ENCODE measurements around the gene SLC38A3.
"Not testable (repeated sequence)": the region's sequence is repeated elsewhere in the genome, so short reads cannot be mapped to it uniquely, and the experiment has no call there.

The SLC38A3 gene

DNA sequence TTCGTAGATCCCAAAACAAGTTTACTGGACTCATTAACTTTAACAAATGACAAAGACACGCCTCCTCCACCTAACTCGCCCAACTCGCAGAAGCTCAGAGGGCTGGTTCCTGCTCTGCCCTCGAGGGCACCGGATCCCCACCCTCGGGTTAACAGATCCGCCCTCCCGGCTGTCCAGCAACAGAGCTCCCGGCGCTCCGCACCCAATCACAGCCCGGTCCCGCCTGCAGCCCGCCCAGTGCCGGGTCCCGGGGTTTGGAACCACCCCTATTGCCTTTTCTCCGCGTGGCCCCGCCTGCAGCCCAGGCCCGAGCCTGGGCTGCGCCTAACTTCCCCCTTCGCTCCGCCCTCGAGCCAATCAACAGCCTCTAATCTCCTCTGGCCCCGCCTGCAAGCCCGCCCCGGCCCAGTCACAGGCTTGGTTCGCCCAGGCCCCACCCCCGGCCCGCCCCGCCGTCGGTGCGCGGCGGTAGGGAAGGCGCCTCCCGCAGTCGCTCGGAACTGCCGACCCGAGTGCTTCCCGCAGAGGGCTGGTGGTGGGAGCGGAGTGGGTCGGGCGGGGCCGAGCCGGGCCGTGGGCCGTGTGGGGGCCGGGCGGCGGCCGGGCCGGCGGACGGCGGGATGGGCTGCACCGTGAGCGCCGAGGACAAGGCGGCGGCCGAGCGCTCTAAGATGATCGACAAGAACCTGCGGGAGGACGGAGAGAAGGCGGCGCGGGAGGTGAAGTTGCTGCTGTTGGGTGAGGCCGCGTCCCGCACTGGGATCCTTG is 30.8 kb downstream of the SLC38A3 start, which contains the start of gene GNAI2:
GNAI2 (plus strand) TSS at position 489 of the 768 bp plus-strand sequence; CDS start at position 621, 132 bp downstream.
- DNase-seq: peak; percentile 92 to 99

DNA sequence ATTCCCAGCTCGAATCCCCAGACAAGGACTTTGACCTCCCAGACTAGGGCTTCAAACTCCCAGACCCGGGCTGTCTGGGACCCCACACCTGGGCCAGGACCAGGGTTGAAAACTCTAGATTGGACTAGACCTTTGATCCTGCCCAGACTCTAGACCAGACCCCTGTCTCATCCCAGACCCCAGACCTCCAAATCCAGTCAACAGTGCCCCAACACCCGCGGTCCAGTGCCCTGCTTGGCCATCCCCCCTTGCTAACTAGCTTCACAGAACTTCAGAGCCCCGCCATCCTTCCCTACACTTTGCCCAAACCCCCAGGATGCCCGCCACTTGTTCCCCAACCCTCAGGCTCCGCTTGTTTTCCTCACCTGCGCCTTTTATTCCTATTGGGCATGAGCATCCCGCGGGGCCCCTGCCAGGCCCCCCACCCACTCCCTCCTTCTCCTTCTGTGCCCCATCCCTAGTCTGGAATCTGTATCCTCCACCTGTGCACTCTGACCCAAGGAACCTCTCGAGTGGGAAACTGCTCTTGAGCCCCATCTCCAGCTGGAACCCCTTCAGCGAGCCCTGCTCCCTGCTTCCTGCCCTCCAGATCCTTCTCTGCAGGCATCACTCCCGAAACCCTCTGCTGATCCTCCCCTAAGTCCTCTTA is 31.5 kb downstream of the SLC38A3 start:
- no peak for DNase-seq

DNA sequence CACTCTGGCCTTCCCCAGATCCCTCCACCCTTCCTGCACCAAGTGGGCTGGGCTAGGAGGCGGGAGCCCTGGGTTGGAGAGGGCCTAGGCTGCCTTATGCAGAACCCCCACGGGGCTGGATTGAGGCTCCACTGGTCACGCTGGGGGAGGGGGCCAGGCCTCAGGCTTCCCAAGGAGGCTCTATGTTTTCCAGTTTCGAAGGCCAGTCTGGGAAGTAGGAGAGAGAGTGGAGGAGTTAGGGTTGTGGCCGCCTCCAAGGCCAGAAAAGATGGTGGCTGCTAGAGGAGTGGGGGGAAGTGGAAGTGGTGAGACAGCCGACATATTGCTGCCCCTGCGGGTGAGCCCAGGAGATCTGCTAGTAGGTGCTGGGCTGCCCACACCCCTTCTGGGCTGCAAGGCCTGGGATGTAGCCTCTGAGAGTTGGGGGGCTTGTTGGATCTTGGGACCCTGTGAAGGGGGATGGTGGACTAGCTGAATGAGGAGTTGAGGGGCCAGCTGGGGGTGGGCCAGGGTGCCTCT is 32.1 kb downstream of the SLC38A3 start:
- DNase-seq: peak in 1 of 2 experiments; percentile 44

DNA sequence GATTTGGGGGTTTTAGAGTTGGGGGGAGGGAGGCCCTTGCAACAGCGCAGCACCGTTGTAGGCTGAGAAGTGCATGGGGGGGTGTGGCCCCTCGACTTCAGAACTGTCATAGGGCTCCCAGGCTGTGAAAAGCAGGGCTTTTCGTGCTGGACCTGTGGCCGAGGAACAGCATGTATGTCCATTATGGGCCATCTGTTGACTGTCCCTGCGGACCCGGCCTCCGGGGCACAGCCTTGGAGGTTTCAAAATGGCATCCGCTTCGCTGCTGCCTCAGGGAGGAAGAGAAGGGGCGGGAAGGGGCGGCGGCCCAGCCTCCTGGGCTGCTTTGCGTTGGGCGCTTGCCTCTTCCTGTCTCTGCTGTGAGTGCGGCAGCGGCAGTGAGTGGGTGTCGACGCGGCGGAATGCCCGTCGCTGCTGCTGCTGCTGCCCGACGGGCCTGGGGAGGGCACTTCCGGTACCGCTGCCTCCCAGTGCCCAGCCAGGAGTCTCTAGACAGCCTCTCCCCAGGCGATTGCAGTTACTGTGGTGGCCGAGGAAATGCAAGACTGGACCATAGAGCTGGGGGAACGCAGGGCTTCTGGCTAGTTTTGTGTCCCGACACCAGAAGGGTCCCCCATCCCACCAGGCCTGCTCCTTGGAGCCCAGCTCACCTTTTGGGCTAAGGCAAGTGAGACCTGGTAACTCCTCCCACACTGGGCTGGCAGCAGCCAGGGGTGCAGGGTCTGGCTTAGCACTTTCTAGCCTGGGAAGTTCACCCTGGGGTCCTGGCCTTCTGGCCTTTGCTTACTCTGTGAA is 32.9 kb downstream of the SLC38A3 start:
- DNase-seq: peak; percentile 44 to 87

DNA sequence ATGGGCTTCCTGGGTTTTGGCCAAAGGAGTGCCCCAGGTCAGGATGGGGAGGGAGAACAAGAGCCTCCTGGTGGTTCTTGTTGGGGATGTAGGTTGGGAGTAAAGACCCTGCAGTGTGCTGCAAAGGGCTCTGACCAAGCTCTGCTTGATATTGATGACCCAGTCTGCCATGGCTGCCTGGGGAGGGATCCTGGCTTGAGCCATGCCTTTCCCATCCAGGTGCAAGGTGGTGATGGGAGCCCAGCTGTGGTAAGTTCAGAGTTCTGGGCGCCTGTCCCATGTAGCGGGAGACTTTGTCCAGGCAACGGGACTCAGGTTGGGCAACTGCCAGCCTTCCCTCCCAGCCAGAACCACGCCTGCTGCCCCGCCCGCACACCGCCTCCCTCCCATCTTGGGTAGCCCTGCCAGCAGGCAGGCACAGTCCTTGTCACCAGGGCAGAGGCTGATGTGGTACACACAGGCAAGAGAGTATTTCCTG is 33.5 kb downstream of the SLC38A3 start:
- DNase-seq: no peak

DNA sequence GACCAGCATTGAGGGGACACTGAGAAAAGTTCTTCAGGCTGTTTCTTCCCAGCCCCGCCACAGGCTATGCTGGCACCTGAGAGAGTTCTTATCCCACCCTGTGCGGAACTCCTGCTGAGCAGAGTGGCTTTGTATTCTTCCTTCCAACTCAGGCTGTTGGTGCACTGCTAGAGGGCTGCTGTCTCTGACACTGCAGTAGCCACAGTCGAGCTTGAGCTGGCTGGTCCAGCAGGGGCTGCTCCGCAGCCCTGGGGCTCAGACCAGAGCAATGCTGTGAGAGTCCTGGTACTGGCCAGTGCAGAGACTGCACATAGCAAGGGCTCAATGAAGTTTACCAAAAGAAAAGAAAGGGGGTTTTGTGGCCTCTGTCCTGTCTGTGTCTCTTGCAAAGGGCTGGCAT is 34.6 kb downstream of the SLC38A3 start:
- DNase-seq: no peak

DNA sequence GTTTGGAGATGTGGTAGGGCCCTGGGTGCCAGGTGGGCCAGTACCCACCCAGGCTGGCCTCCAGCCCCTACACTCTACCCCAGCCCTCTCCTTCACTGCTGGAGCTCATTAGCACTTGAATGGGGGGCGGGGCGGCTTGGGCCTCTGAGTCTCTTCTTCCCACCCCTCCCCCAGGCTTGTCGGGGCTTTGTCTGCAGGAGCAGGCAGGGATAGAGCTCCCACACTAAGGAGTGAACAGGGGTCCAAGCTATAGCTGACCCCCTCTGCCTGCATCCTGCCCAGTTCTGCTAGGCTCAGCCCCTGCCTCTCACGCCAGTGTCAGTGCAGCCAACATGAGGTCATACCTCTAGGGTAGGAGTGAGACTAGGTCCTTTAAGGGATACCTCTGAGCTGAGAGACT is 36.1 kb downstream of the SLC38A3 start:
- DNase-seq: no peak

DNA sequence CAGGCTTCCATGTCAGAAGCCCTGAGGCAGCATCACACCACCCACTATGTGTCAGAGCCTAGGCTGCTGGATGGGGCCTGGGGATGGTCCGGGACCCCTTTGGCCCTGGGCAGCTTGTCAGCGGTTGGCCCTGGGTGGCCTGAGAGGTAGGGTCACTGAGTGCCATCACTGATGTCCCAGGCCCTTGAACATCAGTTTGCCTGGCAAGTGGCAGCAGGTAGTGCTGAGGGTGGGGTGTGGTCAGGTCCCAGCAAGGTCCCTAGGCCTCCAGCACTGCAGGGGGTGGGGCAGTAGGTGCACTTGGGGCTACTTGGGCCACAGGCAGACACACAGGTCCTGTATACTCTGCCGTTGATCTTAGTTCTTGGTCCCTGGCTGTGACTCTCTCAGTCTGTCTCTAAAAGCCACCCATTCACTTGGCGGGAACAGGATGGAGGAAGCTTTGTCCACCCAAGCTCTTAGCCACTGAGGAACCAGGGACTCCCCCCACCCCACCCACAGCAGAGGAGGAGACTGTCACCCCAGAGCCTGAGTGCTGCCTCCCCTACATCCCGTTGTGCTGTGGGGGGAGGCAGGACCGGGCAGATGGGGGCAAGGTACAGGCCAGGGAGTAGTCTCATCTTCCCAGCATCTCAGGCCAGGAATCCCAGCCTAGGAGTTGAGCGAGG is 36.8 kb downstream of the SLC38A3 start:
- no peak for DNase-seq

DNA sequence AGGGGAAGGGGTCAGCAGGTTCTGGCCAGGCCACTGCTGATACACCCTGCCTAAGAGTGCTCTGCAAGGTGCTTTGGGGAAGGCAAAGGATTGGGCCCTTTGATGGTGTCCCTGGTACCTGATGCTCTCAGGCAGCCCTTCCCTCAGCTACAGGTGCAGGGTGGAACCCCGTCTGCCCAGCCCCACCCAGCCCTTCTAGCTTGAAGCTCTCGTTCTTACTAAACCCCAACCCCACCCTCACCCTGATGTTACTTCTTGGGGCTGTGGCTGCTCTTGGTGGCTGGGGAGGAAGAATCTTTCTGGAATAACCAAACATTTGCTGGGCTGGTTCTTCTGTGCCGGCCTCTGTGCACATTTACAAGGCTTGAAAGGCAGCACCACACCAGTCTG is 37.3 kb downstream of the SLC38A3 start:
- no peak for DNase-seq

DNA sequence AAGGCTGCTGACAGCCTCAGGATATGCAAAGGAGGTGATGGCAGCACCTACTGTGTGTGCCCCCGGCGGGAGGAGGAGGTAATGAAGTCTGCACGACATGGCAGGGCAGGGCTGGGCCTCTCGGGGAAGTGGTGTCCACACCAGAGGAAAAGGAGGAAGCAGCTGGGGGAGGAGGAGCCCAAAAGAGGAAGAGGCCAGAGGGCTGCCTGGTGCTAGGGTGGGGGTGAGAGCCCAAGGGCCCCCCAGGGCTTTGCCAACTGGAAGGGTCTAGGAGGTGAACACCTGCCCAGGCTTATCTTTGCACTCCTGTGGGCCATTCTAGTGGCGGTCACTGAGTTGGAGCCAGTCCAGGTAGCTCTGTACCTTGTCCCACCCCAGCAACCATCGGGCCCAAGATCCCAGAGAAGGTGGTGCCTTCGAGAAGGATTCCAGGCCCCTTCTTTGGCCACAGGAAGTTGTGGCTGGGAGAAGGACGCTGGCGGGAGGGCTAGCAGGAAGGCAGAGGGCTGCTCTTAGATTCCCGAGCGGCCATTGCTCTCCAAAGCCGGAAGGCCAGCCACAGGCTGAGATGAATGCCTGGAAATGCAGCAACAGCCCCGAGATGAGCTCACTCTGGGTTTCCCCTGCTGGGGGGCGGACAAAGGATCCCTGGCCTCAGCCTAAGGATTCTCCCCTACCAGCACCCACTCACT is 37.9 kb downstream of the SLC38A3 start:
- DNase-seq: no peak

DNA sequence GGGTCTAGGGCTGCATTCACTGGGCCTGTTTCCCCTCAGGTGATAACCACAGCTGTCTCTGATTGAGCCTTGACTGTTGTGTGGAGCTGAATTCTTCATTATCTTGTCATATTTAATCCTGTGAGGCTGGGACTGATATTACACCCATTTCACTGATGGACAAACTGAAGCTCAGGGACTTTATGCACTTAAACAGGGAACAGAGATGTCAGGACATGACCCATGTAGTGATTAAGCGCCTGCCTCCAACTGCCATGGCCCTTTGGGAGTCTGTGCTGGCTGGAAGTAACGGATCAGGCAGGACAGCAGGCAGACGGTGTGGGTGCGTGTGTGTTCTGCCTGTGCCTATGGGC is 38.4 kb downstream of the SLC38A3 start:
- DNase-seq: no peak

DNA sequence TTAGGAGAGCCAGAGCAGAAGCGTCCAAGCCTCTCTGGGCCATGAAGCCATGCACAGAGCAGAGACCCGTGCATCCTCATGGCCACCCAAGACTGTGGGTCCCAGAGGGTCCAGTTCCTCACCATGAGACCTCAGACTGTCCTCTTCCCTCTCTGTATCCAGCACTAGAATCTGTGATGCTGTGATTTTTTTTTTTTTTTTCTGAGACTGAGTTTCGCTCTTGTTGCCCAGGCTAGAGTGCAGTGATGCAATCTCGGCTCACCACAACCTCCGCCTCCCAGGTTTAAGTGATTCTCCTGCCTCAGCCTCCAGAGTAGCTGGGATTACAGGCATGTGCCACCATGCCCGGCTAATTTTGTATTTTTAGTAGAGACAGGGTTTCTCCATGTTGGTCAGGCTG is 39.7 kb downstream of the SLC38A3 start:
- not testable (repeated sequence) for DNase-seq

DNA sequence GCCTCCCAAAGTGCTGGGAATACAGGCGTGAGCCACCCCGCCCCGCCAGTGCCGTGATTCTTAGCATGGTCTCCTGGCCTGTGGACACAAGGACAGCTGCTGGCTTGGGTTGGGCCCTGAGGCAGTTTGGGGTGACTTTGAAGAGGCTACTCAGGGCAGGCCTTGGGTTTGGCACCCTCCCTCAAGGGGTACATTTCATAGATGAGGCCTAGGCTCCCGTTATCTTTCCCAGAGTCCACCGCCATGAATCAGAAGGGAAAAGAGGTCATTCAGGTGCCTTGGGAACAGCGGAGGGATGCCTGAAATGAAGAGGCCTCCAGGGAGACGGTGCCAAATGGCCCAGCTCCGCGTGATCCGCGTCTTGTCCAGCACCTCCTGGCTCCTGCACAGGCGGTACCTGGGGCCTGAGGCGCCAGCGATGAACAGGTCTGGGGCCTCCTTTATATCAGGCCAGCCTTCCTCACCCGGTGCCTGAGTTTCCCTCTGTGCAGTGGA is 40.2 kb downstream of the SLC38A3 start:
- DNase-seq: no peak

DNA sequence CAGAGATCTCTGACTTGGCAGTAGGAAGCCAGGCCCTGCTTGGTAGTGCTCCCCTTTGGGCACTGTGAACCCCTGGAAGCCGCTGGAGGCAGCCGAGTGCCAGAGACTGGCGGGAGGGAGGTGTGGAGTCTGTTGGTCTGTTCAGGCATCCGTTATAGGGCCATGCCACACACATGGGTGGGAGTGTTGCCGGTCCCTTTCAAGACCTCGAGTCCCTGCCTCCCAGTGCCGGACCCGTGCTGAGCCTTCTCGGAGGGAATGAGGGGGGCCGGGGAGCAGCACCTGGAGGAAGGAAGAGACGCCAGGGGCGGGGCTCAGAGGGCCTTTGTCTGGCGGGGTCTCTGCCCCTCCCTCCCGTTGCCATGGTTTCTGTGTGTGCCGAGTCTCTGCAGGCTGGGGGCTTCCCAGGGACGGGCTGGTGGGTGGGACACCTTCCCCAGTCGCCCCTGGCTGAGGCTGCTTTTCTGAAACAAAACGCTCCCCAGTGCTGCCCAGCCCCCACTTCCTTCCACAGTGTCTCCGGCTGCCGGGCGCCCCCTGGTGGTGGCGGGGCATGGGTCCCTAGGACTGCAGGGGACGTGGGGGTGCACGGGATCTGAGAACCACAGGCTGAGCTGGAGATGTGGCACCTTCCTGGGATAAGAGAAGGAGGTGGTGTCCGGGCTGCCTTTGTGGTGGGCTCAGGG is 40.9 kb downstream of the SLC38A3 start:
- peak; percentile 61 to 89 for DNase-seq

DNA sequence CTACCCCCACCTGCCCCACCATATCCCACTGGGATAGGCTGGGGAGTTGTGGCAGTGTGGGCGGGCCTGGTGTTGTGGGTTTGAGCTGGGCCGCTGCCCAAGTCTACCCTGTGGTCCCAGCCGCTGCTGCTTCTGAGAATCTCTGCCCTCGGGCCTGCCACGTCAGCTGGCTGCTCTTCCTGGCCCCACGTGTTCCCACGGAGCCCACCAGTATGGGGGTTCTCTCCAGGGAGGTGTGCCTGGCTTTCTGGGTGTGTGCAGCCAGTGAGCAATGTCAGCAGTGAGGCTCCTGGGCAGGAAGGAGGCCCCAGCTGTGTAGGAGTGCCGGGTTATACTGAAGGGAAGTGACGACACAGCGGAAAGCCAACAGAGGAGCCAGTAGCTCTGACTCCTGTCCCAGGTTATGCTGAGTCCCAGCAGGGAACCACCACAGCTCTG is 41.5 kb downstream of the SLC38A3 start:
- DNase-seq: no peak

DNA sequence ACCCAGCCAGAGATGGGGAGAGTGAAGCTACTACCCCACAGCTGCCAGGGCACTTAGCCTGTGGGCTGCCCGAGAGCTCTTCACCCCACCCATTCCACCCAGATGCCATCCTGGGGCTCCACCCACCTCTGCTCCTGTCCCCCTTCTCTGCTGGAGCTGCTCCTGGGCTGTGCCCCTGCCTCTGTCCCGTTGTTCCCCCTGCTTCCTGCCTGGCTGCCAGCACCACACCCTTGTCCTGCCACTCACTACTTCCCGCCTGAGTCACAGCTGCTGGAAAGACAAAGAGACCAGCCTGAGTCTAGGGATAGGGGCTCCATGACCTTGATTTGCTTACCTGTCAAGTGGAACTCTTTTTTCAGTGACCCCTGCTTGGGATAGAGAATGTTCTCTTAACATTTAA is 43.3 kb downstream of the SLC38A3 start:
- peak; percentile 79 to 87 for DNase-seq

DNA sequence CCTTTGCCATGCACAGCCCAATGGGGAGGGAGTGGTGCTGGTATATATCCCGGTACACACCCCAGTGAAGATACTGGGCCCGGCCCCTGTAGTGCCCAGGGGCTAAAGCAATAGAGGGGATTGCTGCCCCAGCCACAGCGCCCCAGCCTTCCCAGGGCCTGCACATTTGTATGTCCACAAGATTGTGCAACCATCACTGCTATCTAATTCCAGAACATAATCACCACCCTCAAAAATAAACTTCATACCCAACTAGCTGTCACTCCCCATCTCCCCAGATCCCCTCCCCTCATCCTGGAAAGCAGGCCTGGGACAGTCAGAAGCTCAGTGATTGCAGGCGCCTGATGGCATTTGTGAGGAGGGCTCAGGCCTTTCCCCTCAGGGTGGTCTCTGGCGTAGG is 44.4 kb downstream of the SLC38A3 start:
- DNase-seq: no peak

DNA sequence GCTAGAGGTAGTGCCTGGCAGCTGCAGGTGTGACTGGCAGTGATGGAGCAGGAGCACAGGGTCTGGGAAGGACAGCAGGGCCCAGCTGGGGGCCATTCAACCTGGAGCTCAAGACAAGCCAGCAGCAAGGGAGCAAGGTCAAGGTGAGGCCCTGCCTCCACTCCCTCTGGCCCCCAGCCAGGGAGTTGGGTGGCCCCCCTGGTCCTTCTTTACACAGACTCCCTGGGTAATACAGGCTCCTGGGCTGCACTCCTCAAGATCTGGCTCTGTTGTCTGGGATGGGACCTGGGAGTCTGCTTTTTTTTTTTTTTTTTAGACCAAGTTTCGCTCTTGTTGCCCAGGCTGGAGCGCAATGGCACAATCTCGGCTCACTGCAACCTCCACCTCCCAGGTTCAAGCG is 45.4 kb downstream of the SLC38A3 start:
- no peak for DNase-seq

DNA sequence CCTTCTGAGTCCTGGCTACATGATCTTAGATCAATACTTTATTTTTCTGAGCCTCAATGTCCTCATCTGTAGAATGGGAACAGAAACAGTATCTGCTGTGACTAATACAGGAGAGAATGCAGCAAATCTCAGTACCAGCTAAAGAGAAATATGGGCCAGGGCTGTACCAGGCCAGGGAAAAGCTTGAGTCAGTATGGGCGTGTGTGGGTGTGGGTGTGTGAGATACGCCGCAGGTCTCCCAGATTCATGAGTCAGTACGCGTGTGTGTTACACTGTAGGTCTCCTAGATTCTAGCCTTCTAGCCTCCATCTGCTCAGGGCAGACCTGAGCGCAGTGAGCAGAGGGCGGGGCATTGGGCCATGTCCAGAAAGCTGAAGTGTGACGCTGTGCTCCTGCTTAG is 46.1 kb downstream of the SLC38A3 start:
- DNase-seq: no peak

DNA sequence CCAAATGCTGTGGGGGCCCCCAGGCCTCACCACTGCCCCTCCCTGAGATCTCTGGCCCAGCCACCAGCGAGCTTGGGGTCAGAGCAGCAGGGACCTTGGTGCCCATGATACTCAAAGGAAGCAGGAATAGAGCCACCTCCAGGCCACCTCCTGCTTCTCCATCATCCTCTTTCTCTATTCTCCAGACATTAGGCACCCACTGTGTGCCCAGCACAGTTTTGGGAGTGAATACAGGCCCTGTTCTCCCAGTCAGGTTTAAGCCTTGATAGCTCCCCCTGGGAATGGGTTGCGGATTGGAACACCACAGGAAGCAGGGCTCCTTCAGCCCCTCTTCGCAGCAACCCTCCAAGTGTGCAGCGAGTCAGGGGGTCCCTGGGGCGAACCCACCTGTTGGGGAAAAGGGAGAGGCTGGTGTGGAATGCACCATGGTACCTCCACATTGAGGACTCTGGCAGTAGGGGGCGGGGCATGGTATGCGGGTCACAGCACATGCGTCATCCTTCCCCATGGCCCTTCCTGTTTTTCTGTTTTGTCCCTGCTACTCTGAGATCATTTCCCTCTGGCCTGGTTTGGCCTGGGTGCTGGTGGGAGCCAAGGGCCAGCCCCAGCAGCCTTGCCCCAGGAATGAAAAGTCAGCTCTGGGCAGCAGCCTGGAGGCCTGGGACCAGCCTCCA is 49.6 kb downstream of the SLC38A3 start:
- DNase-seq: no peak

DNA sequence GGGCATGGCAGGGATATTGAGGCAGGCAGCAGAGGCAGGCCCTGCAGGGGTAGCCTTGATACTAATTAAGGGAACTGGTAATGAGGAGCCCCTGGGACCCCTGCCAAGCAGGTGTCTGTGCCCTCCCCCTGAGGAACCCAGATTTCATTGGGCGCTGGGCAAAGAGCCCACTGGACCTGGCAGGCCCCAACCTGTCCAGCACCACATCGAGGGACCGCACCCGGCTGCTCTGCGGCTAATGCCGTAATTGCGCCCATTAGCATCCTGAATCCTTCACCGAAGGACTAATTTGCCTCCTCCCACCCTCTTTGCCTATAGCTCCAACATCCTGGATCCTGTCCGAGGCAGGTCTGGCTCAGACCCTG is 50.2 kb downstream of the SLC38A3 start:
- peak in 1 of 2 experiments; percentile 79 for DNase-seq

Measured in NCI-H526 (cell line).